HG03469 (cell line): ENCODE measurements around the gene CAPNS1.
"Not testable (repeated sequence)": the region's sequence is repeated elsewhere in the genome, so short reads cannot be mapped to it uniquely, and the experiment has no call there.

Source experiments
- ATAC-seq: cut with Tn5 transposase; IDR thresholded peaks from one replicate; pipeline ENCODE4 v1.9.1; 2021; ENCODE audit warnings: mild to moderate bottlenecking, moderate library complexity, moderate number of reproducible peaks; ENCODE audit not compliant: unreplicated experiment

Gene CAPNS1

GRCh38 chr19:36144624-36145023 lies 4.8 kb downstream of the CAPNS1 start:
- no peak for ATAC-seq

GRCh38 chr19:36149673-36150406 lies 10.0 kb downstream of the CAPNS1 start:
- no peak for ATAC-seq

- ATAC-seq: no peak
Observed at GRCh38 chr19:36150586-36150985, 10.7 kb downstream of the CAPNS1 start.

- no peak for ATAC-seq
Observed at GRCh38 chr19:36151144-36152018, 11.5 kb downstream of the CAPNS1 start.

- no peak for ATAC-seq
Observed at GRCh38 chr19:36152019-36152351, 12.1 kb downstream of the CAPNS1 start.

- ATAC-seq: no peak
Observed at GRCh38 chr19:36152352-36153091, 12.7 kb downstream of the CAPNS1 start, which contains the start of gene COX7A1. Gene COX7A1, minus strand, starts transcription at chr19:36152447. Its CDS starts 40 bp downstream, at chr19:36152407.

- no peak for ATAC-seq
Observed at GRCh38 chr19:36153126-36153525, 13.3 kb downstream of the CAPNS1 start.

GRCh38 chr19:36160821-36161596 lies 21.1 kb downstream of the CAPNS1 start:
- no peak for ATAC-seq

- ATAC-seq: no peak
Observed at GRCh38 chr19:36163813-36164212, 23.9 kb downstream of the CAPNS1 start.

GRCh38 chr19:36169084-36169760 lies 29.4 kb downstream of the CAPNS1 start:
- no peak for ATAC-seq

GRCh38 chr19:36172852-36173251 lies 33.0 kb downstream of the CAPNS1 start:
- no peak for ATAC-seq

- ATAC-seq: not testable (repeated sequence)
Observed at GRCh38 chr19:36173846-36174245, 34.0 kb downstream of the CAPNS1 start.

- not testable (repeated sequence) for ATAC-seq
Observed at GRCh38 chr19:36179077-36179476, 39.2 kb downstream of the CAPNS1 start.

GRCh38 chr19:36182612-36183244 lies 42.9 kb downstream of the CAPNS1 start:
- ATAC-seq: no peak

- no peak for ATAC-seq
Observed at GRCh38 chr19:36183245-36183628, 43.4 kb downstream of the CAPNS1 start.

GRCh38 chr19:36186722-36187121 lies 46.9 kb downstream of the CAPNS1 start:
- ATAC-seq: not testable (repeated sequence)

- ATAC-seq: no peak
Observed at GRCh38 chr19:36196249-36196648, 56.4 kb downstream of the CAPNS1 start.

GRCh38 chr19:36198119-36198518 lies 58.3 kb downstream of the CAPNS1 start:
- no peak for ATAC-seq
